NAMALWA (cell line): ENCODE data around the gene PXDC1.
"Not testable (repeated sequence)": the region's sequence is repeated elsewhere in the genome, so short reads cannot be mapped to it uniquely, and the experiment has no call there.

Experiments
- DNase-seq: peaks from one replicate; pipeline ENCODE4 v3.0.0-alpha.2; 2015; ENCODE audit warnings: low spot score

PXDC1 gene

DNA sequence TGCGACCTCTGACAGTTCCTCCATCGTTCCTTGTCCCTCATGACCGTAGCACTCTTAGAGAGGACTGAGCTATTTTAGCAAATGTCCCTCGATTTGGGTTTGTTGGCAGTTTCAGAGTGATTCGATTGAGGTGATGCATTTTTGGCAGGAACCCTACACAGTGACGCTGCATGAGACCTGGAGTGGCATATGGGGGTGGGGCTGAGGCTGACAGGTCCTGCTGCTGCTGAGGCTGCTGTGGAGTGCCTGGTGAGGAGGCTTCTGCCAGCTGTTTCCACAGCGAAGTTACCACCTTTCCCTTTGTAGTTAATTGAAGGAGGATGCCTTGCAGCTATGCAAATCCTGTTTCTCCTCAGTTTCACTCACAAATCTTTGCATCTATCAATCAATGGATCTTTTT, 19.8 kb downstream of the PXDC1 start:
- DNase-seq, result no peak

DNA sequence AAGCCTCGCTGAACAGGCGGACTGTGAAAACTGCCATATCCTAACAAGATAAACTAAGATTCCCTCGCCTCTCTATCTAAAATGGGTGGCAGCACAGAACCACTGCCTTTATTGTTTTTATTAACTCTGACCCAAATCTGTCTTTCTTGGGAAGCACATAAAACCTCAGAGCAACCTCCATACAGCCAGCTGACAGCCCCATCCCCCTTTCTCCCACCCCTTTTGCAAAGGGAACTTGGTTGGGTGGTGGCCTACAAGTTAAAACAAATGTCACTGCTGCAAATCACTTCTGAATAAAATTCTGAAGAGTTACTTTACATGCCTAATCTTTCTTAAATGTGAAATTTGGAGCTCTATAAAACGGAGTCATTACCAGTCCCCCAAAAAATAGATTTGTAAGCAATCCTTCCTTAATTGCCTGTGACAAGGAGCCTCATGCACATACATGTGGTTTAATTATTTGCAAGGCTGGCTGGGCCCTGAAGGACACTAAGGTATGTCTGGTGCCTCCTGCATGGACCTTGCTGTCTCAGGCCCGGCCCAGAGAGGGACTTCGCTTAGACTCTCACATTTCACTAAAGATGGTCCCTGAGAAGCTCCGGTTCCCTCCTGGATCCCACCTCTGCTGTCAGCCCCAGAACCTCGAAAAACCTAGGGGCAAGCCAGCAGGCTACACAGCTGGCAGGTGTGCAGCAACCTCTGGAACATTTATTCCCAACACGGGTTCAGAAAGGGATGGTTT, 21.7 kb downstream of the PXDC1 start:
- no peak for DNase-seq

DNA sequence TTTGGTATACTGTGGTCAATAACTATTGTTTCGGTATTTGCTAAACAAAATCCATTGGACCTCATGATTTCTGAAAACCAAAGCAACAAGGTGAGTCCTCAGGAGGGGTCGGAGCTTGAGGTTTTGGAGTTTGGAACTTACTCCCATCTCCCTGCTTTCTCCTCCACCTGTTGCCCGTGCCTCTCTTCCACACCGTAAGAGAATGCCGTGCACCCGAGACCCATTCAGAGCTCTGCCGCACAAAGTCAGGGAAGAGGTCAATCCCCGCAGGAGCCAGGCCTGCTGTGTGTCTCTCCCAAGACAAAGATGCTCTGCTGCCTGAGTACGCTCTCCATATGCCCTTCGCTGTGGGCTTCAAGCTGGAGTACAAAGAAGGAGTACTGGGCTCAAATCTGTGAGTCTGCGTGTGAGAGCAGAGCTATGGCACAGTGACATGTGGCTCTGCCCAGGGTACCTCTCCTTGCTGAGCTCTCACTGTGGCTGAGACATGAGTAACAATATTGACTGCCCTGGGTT, 23.9 kb downstream of the PXDC1 start:
- DNase-seq, result no peak

DNA sequence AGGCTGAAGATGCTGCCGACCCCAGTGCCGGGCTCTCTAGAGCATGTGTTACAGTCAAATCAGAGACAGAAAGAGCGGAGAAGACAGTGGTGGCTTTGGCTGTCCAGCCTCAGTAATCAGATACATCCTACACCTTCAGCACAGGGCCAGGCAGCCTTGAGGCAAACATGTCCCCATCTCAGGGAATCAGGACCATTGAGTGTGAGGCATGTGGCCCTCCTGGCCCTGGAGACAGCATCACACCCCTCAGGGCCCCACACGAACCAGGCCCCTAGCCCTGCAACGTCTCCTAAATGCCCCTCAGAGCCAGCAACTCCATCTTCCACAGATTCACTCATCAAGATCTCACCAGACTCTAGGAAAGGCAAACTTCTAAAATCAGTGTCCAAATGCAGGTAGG, 24.5 kb downstream of the PXDC1 start:
- DNase-seq, result no peak

DNA sequence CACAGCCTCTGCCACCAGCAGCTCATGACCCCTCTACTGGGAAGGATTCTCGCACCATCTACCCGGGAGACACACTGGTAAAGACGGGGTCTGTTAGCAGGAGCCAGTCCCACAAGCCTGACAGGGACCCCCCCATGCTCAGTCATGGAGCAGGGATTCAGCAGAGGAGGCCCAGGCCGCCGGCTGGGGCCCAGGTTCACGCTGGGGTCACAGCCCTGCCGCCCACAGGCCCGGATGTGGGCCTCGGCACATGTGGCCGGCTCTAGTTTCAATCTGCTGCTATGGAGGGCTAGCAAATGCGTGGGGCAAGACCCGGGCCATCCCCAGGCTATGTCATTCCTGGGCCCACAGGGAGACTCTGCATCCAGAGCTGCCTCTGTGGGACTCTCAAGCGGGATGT, 25.1 kb downstream of the PXDC1 start:
- DNase-seq, result no peak

DNA sequence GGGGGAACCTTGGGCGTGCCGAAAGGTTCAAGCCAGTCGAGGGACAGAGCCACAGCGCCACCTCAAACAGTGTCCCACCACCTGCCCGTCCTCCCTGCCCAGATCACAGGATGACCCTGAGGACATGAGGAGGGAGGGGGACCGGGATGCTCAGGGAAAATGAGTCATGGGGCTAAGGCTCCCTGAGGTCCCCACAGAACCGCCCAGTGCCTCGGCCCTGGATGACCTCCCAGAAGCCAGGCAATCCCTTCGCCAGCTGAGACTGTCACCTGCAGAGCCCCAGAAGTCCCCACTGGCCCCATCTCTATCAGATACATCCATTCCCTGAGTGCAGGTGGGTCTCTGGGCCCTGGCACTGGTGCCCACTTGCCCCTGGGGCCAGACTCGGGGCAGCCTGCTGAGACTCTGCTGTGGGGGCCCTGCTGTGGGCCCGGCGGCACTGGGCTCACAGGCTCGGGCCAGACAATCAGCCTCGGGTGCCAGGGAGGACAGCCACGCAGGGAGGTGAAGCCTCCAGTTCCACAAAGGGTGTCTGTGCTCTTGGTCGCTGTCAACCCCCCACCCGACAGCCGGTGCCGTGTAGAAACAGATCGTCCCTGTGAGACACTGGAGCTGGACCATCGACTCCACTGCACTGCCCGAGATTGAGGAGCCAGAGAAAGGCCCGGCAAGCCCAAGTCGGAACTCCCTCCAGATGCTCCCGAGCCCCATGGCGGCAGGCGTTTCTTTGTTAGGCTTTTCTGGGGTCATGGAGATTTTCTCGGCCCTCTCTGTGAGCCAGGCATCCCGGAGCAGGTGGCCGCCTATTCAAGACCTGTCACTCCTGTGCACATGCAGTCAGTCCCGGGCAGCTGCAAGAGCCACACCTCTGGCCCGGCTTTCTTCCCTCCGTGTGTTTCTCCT, 26.1 kb downstream of the PXDC1 start:
- DNase-seq, result no peak

DNA sequence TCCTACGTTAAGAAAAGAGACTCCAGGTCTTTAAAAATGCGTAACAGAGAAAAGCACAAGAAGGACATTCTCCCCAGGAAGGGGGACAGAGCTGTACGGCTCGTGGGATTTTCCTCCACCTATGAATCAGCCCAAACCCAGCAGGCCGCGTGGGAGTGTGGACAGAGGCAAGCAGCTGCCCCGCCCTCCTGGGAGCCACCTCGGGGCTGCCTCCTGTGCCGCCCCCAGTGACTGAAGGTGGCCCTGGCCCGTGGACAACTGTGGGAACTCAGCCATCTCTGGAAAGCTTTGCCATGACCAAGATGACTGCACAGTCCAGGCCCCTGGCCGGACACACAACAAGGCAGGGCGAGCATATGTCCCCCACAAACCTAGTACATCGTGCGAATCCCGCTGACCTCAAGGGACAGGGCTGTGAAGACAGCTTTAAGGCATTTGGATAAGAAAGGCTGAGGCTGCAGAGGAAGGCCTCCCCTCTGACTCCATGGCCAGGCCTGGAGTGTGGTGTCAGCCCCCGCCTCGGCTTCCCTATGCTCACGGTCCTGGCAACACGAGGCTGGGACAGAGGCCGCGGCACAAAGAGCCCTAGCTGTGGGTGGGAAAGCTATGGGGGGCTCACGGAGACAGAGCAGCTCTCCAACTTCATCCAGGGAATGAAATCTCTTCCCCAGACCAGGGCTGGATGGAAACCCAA, 26.9 kb downstream of the PXDC1 start:
- no peak for DNase-seq

DNA sequence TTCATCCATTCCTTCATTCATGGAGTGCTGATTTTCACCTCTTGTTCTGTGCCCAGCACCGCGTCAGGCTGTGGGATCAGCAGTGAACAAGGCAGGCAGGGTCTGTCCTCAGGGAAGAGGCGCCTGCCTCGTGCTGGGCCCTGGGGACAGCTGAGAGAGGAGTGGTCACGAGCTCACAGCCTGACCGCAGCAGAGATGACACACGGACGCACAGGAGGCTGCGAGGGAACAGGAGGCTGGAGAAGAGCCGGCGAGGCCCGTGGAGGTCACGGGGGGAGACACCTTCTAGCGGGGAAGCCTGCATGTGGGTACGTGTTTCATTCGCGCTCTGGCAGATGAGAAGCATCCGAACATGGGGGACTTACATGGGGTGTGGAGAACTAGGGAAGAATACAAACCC, 27.5 kb downstream of the PXDC1 start:
- DNase-seq, result no peak

DNA sequence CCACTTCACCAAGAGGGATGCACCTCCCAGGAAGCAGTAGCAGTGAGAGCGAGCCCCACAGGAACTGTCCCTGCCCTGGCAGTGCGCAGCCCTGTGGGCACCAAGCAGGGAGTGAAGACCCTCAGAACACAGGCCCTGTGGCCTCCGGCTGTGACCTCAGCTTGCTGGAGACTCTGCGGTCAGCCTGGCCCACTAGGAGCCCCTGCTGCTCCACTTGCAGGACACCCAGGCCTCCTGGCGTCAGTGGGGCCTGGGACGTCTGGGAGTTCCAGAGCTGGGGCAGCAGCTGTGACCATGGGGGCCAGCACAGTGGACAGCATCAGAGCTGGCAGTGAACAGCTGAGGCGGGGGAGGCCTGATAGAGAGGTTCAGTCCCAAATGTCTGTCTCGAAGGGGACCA, 28.3 kb downstream of the PXDC1 start:
- DNase-seq, result no peak

DNA sequence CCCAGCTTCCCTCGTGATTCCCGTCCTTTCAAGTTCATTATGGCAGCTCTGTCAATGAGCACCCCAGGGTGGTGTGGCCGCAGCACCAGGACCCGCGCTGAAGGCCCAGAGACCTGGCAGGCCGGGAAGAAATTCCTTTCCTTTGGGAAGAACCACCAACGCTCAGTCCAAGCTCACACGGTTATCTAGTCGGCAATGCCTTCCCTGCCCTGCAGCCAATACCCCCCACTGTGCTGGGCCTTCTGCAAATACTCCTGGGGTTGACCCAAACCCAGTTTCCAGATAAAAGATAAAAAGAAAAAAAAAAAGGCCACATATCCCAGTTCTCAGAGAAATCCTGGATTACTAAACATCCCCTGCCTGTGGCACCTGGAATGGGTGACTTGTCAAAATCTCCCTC, 28.7 kb downstream of the PXDC1 start:
- DNase-seq, result no peak

DNA sequence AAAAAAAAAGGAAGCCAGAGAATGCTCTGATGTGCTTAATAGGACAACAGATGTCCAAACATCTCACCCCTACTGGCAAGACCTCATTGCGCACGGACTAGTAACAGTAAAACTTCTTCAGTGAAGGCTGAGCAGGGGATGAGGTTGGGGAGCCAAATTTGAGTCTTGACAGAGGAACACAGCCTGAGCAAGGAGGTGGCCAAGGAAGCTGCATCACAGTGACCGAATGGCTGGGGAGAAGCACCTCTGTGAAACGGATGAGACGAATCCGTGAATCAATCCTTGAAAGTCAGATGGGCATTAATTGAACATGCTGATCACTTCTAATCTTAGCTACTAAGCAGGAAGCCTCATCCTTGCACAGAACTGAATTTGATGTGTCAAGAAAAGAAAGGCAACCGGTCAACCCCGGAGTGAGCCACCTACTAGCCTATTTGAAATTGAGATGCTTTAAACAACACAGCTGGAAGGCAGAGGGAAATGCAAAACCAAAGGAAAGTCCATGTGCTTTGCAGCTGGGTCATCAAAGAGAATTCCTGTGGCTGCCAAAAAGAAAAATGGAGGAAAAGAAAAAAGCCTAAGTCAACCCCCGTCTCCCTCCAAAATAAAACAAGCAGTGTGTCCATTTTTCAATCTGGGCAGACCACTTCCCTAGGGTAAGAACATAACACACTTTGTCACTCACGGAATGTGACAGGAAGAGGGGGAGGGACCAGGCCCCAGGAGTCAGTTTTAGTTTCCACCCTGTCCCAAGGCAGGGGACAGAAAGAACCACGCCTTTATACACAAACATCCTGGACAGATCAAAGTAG, 29.5 kb downstream of the PXDC1 start:
- DNase-seq, result no peak

DNA sequence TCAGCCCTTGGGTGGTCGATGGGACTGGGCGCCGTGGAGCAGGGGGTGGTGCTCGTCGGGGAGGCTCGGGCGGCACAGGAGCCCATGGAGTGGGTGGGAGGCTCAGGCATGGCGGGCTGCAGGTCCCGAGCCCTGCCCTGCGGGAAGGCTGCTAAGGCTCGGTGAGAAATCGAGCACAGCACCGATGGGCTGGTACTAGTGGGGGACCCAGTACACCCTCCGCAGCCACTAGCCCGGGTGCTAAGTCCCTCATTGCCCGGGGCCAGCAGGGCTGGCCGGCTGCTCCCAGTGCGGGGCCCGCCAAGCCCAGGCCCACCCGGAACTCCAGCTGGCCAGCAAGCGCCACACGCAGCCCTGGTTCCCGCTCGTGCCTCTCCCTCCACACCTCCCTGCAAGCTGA, 30.7 kb downstream of the PXDC1 start:
- not testable (repeated sequence) for DNase-seq

DNA sequence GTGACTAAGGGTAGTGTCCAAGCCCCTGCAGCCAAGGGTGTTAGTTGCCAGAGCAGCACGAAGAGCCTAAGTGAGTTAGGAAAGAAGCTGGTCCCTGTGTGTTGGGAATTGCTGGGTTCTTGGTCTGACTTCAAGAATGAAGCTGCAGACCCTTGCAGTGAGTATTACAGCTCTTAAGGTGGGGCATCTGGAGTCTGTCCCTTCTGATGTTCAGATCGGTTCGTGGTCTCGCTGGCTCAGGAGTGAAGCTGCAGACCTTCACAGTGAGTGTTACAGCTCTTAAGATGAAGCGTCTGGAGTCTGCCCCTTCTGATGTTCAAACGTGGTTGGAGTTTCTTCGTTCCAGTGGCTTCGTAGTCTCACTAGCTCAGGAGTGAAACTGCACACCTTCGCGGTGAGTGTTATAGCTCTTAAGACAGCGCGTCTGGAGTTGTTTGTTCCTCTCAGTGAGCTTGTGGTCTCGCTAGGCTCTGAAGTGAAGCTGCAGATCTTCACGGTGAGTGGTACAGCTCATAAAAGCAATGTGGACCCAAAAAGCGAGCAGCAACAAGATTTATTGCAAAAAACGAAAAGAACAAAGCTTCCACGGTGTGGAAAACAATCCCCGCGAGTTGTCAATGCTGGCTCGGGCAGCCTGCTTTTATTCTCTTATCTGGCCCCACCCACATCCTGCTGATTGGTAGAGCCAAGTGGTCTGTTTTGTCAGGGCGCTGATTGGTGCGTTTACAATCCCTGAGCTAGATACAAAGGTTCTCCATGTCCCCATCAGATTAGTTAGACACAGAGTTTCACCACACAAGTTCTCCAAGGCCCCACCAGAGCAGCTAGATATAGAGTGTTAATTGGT, 31.8 kb downstream of the PXDC1 start:
- no peak for DNase-seq

DNA sequence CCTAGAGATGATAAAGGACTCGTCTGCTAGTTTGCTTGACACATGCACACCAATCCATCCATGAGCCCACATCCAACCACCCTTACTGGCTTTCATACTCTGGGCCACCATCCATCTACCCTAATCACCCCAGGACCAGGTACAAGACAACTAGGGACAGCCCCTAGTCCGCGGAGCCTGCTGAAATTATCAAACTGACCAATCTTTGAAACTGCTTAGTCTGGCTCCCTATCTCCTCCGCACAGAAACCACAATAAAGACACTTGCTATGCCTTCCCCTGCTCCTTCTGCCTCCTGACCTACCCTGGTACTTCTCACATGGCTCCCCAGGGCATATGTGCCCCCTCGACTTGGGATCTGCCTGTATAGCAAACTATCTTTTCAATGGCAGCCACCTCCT, 33.1 kb downstream of the PXDC1 start:
- DNase-seq, result no peak

DNA sequence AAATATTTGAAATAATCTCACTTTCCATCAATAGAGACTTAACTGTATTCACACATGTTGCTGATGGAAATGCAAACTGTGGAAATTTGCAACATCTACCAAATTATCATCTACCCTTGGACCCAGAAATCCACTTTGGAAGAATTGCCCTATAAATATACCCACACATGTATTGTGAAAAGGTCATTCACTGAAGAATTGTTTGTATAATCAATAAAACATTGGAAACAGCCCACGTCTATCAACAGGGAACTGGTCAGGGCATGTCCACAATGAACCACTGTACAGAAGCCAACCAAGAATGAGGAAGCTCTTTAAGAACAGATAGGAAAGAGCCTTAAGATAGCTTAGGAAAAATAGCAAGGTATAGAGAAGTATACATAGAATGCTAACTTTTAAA, 36.2 kb downstream of the PXDC1 start:
- no peak for DNase-seq

DNA sequence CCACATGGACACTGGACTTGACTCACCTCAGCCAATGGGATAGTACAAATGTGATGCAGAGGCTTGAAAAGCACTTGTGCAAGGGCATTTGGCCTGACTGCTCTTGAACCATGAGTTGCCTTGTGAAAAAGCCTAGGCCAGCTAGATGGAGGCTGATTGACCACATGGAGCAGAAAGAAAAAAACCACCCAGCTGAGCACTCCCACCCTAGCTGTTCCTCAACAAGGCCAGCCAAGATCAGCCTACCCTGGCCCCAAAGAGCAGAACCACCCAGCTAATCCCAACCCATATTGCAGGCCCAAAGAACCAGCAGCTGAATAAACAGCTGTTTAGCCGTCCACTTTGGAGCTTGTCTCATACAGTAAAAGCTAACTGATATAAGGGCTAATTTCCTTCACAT, 36.7 kb downstream of the PXDC1 start:
- DNase-seq, result no peak

DNA sequence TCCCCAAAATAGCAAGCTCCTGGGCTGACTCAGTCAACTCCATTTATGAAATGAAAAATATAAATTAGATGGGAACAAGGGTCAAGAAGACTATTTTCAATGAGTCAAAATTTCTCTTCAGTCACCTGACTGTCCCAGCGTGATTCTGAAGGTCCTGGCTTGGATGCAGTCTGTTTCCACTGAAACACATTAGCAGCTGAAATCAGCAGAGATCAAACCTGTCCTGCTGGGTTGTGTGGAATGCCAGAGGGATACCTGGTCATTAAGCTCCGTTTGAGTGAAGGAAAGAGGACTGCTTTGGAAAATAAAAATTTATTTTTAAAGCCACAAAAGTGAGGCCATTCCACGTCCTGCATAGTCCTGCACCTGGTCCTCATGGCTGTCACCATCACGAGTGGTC, 37.4 kb downstream of the PXDC1 start:
- no peak for DNase-seq

DNA sequence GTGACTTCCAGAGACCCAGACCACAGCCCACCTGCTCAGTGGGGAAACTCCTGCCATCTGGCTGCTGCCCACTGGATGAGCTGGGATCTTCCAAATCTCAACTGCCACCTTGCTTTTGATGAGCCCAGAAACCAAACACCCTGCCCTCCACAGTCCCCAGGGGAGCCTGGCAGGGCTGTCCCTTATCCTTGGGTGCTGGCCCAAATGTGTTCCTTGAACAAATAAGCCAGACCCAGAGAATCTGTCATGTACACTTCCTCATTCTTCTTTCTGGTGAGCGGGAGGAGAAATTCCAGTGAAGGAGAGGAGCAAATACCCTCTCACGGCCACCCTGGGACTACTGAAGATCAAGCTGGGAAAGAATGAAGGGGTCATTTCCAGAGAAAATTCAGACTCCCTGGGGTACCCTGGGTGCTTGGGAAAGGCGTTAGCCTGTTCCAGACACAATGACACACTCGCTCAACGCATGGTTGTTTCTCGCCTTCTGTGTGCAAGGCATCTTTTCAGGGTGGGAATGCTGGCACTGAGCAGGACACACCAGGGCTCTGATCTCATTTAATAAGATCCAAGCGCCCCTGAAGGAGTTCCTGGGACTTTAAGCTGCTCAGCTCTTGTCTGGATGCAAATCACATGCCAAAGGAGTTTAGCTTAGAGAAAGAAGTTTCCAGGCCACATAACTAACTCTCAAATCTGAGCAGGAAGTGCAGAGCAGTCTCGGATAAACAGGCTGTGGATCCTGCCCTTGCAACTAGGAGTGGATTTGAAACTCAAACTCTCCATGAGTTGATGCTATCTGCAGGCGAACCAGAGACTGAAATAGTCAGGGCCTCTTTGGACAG, 38.5 kb downstream of the PXDC1 start:
- no peak for DNase-seq

DNA sequence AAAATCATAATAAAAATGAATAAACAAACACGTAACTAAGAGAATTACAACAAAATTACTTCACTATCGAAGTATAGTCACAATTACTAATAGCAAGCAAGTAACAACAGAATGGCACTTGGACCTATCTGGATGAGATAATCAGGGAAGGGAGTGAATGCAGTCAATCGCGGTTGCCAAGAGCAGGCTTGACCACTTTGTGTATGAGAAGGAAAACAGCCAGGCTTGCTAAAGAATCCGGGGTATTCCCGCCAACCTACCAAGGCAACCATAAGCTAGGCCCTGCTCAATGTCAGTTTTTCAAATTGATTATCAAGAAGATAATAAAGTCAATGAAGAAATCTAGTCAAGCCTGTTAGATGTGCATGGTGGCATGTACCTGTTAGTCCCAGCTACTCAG, 39.7 kb downstream of the PXDC1 start:
- DNase-seq, result no peak

DNA sequence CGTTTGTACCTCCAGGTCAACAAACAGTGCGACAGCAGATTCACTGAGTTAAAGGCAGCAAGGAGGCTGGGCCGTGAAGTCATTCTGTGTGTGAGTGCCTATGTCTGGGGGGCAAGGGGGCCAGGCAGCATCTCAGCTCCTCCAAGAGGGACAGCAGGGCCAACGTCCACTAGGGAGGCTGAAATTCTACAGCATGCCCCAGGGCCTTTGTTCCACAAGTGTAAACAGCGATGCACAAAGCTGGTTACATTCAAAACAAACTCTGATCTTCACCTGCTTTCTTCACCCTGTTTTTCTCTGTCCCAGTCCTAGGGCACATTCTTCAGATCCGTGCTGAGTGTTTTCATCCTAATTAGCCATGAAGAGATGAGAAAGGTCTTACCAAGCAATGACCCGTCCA, 41.1 kb downstream of the PXDC1 start:
- DNase-seq, result no peak
